ENCODE results near the gene PRR14.
"Not testable (repeated sequence)": the region's sequence is repeated elsewhere in the genome, so short reads cannot be mapped to it uniquely, and the experiment has no call there.

PRR14 gene

GRCh38 chr16:30633526-30633925 is 17.2 kb upstream of the PRR14 start:
- no peak for DNase-seq

- no peak for DNase-seq
Observed at GRCh38 chr16:30636599-30636998, 14.2 kb upstream of the PRR14 start.

- not testable (repeated sequence) for DNase-seq
Observed at GRCh38 chr16:30637139-30637538, 13.6 kb upstream of the PRR14 start.

GRCh38 chr16:30637944-30638343 is 12.8 kb upstream of the PRR14 start:
- DNase-seq = peak; percentile 57

- no peak for DNase-seq
Observed at GRCh38 chr16:30641378-30641982, 9.3 kb upstream of the PRR14 start.

- no peak for DNase-seq
Observed at GRCh38 chr16:30644334-30644830, 6.4 kb upstream of the PRR14 start.

GRCh38 chr16:30645727-30646126 is 5.0 kb upstream of the PRR14 start:
- DNase-seq = no peak

- DNase-seq = no peak
Observed at GRCh38 chr16:30647274-30647571, 3.5 kb upstream of the PRR14 start.

GRCh38 chr16:30649725-30650368 is 913 bp upstream of the PRR14 start:
- DNase-seq = no peak

GRCh38 chr16:30651124-30652004 is 604 bp downstream of the PRR14 start:
- peak; percentile 76 for DNase-seq

- no peak for DNase-seq
Observed at GRCh38 chr16:30652005-30652296, 1.2 kb downstream of the PRR14 start.

- DNase-seq = no peak
Observed at GRCh38 chr16:30652718-30653117, 2.0 kb downstream of the PRR14 start.

GRCh38 chr16:30654856-30655255 is 4.1 kb downstream of the PRR14 start:
- DNase-seq = no peak

GRCh38 chr16:30655815-30656347 is 5.1 kb downstream of the PRR14 start:
- DNase-seq = no peak

GRCh38 chr16:30656388-30656787 is 5.6 kb downstream of the PRR14 start:
- no peak for DNase-seq

- DNase-seq = no peak
Observed at GRCh38 chr16:30656974-30657865, 6.5 kb downstream of the PRR14 start.

GRCh38 chr16:30657866-30658730 is 7.3 kb downstream of the PRR14 start, which contains the start of gene FBRS:
Gene FBRS (plus strand): TSS chr16:30658431. CDS start chr16:30659519, 1,088 bp downstream.
- DNase-seq = peak; percentile 100

- peak; percentile 97 for DNase-seq
Observed at GRCh38 chr16:30658731-30659506, 8.2 kb downstream of the PRR14 start.

GRCh38 chr16:30659507-30660423 is 9.0 kb downstream of the PRR14 start:
- DNase-seq = peak; percentile 64
